Measurements from ENCODE around the gene RPIA.

RPIA gene

DNA sequence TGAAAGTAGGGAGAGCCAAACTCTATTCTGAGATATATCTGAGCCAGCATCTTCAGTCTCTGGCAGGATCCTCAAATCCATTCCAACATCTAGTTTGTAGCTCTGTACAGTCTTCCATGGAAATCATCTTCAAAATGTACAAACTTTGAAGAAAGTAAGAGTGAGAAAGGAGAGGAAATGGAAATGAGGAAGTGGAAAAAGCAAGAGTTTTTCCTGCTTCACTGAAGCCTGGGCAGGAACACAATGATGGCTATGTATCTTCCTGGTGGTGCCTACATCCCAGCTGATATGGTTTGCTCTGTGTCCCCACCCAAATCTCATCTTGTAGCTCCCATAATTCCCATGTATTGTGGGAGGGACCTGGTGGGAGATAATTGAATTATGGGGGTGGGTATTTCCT, 4.1 kb upstream of the RPIA start:
- DNase-seq = no peak

GRCh38 chr2:88690591-88691338, 708 bp upstream of the RPIA start:
- DNase-seq = peak; percentile 52

DNA sequence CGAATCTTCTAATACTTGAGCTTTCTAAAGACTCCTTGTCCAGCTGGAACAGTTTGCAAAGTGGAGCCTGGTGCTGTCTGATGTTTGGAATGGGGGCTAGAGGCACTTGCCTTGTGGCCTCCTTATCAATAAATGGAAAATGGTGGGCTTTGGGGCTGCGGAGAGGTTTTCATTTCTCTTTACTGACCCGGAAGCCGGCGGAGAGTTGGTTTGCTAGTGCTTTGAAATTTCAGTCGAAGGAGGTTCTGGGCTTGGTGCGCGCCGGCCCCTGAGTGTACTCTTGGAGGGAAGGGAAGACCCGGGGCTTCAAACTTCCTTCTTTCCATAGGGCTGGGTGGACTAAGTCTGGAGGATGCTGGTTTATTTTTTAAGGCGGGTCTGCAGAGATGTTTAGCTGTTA, 714 bp downstream of the RPIA start:
- peak; percentile 46 for DNase-seq

GRCh38 chr2:88693911-88694414, 2.5 kb downstream of the RPIA start:
- no peak for DNase-seq

GRCh38 chr2:88696611-88697010, 5.1 kb downstream of the RPIA start:
- DNase-seq = no peak

DNA sequence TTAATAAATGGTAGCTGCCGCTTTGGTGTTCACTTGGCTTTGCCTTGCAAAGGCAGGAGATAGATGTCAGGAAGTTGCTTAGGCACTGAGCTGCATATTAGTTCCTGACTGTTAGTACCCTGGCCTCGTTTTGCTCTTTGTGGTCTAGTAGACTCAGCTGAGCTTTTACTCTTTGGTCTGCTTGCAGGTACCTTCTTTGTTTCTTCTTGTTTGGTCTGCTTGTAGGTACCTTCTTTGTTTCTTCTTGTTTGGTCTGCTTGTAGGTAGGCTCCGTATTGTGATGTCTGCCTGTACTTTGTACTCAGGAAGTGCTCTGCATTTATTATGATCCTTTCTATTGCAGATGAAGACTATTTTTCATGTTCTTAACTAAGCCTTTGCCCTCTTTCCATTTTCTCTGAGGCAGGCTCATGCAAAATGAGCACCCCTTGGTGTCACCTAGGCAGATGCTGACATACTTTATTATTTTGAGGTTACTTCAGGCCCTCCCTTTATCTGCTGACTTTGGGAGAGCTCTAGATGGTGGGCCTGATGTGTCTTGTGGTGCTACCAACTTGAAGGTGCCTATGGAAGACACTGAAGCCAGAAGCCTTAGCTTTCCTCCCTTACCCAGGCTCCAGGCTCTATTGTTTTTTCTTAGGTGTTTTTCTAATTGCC, 6.0 kb downstream of the RPIA start:
- DNase-seq = no peak

- no peak for DNase-seq
Observed at GRCh38 chr2:88698027-88698413, 6.5 kb downstream of the RPIA start.

DNA sequence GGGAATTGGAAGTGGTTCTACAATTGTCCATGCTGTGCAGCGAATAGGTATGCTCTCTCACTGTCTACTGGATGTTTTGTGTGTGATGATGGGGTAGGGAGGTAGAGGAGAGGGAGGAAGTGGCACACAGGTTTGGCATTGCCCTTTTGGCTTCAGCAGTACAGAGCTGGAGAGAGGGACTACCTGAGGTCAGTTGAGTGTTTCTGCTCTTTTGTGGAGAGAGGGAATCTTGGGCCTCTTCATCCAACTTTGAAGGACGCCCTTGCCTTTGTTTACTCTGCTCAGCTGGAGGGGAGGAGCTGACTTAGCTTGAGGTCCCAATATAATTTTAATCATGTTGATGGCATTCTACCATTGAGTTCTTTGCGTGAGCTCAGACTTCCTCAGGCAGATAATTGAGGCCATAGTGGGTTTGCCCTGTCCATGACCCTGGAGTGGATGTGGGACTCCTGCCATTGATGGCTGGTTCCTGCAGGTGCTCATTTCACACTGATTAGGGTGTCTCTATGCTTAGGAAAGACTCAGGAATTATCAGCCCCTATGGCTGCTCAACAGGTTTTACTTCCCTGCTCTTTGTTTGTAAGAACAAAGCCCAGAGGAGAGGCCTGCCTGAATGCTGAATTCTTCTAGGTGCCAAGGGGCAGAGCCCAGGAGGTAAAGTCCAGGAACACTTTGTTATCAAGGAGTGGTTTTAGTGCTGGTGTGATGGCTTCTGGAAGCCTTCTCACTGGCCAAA, 7.2 kb downstream of the RPIA start:
- DNase-seq = no peak

GRCh38 chr2:88707003-88707402, 15.5 kb downstream of the RPIA start:
- no peak for DNase-seq

- no peak for DNase-seq
Observed at GRCh38 chr2:88709181-88709631, 17.7 kb downstream of the RPIA start.

GRCh38 chr2:88711289-88711688, 19.8 kb downstream of the RPIA start:
- no peak for DNase-seq

DNA sequence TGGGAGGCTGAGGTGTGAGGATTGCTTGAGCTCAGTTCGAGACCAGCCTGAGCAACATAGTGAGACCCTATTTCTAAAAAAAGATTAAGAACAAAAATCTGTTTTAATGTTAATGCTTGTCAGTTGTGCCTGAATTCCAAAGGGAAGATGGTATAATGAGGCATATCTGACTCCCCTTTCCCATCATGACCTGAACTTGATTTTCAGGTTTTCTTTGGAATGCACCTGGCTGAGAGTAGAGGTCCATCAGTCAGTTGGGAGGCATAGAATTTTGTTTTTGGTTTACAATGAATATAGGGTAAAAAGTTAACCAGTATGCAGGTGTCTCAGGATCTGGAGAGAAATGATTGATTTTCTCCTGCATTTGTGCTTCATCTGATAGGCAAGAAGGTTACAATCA, 20.4 kb downstream of the RPIA start:
- DNase-seq = no peak

DNA sequence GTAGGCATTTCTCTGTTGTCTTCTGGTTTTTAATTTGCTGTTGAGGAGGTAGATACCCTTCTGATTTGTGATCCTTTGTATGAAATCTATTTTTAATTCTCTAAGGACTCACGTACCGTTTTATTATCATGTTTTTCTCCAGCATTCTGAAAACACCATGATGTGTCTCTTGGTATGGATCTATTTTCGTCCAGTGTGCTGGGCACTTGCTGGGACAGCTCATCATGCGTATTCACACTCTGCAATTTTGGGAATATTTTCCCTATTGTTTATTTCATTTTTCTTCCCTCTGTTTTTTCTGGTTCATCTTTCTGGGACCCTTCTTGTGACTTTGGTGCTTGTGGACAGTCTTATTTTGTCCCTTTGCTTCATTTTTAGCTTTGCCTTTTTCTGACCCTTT, 21.9 kb downstream of the RPIA start:
- DNase-seq = no peak

DNA sequence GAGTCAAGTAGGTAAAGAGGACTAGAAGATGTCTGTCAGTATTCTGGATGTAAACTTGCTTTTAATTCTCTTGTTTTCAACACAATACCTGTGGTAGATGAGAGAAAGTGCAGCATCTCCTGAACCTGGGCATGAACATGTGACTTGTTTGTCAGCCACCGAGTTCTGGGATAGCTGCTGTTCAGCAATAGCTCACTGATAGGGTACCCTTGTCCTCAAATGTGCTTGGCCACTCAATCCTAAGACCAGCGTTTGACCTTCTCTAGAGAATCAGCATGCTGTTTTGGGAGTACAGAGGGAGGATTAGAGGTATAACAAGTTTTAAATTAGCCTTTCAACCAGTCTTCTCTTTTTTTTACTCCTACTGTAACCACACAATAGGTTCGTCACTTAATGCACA, 23.2 kb downstream of the RPIA start:
- no peak for DNase-seq

DNA sequence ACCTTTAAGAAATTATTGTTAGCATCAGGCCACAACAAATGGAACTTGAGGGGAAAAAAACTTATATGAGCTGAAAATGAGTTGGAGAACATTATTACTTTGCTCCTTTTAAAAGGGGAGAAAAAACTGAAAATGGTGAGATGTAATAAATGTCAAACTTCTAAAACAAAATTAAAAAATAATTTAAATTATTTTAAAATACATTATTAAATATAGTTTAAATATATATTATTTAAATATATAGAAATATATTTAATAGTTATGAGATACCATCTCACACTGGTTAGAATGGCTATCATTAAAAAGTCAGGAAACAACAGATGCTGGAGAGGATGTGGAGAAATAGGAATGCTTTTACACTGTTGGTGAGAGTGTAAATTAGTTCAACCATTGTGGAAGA, 28.9 kb downstream of the RPIA start:
- DNase-seq = no peak

DNA sequence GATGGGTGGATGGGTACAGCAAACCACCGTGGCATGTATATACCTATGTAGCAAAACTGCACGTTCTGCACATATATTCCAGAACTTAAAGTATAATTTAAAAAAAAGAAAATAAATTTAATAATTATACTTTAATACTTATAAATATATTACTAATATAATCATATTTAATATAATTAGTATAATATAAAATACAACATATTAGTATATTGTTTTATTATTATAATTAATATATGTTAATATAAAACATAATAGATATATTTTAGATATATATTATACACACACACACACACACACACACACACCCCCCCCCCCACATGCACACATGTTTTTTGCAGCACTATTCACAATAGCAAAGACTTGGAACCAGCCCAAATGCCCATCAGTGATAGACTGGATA, 29.8 kb downstream of the RPIA start:
- DNase-seq = no peak

GRCh38 chr2:88724643-88725332, 33.3 kb downstream of the RPIA start:
- DNase-seq = no peak

- no peak for DNase-seq
Observed at GRCh38 chr2:88729061-88729745, 37.7 kb downstream of the RPIA start.

- no peak for DNase-seq
Observed at GRCh38 chr2:88733155-88733902, 41.9 kb downstream of the RPIA start.

- DNase-seq = no peak
Observed at GRCh38 chr2:88735133-88735532, 43.7 kb downstream of the RPIA start.

GRCh38 chr2:88735853-88736252, 44.4 kb downstream of the RPIA start:
- peak; percentile 1 for DNase-seq

- DNase-seq = no peak
Observed at GRCh38 chr2:88736437-88736836, 45.0 kb downstream of the RPIA start.

All from OCI-M1 (cell line).